Limb (tissue), 2 donors: ENCODE results near the gene CD248.

ENCODE experiments used
- DNase-seq, 2 donors: peaks; one replicate each; pipeline ENCODE4 v3.0.0-alpha.2; 2016; ENCODE audit errors: extremely low spot score in 2 of 2

Gene CD248

GRCh38 chr11:66289548-66290329, 27.1 kb downstream of the CD248 start:
- DNase-seq: peak; percentile 83 to 91

- DNase-seq: peak; percentile 98 to 99
These were observed 27.9 kb downstream of the CD248 start, which contains the start of gene YIF1A for GRCh38 chr11:66288671-66289547. Gene YIF1A (minus strand): TSS chr11:66289143. CDS start chr11:66288985, 158 bp downstream.

GRCh38 chr11:66287889-66288670, 28.8 kb downstream of the CD248 start:
- no peak for DNase-seq

DNA sequence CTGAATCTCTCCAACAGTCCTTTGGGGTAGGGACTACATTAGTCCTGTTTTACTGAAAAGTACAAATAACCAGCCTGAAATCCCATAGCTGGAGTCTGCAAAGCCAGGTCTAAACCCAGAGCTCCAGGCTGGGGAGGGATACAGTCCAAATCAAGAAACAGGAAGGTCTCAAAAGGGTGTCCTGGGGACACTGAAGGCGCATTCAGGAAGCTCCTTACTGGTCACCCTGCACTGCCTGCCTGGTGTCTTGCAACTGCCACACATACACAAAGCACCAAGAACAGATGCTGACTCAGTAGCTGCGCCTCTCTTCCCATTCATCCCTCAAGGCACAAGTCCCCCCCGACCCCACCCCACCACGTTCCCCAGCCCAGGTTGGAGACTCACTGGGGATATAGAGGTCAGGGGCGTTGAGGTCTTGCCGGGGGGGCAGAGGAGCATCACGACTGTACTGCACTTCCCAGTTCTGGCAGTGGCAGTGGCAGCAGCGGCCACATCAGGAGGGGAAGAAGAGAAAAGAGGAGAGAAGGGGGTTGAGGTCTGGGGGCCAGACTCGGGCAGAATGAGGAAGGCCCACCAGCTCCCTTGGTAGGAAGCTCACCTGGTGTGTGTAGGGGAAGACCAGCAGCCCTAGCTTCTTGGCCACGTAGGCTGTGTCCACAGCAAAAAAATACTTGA, 29.5 kb downstream of the CD248 start:
- DNase-seq: no peak

- no peak for DNase-seq
These were observed 30.1 kb downstream of the CD248 start for GRCh38 chr11:66286699-66287098.

DNA sequence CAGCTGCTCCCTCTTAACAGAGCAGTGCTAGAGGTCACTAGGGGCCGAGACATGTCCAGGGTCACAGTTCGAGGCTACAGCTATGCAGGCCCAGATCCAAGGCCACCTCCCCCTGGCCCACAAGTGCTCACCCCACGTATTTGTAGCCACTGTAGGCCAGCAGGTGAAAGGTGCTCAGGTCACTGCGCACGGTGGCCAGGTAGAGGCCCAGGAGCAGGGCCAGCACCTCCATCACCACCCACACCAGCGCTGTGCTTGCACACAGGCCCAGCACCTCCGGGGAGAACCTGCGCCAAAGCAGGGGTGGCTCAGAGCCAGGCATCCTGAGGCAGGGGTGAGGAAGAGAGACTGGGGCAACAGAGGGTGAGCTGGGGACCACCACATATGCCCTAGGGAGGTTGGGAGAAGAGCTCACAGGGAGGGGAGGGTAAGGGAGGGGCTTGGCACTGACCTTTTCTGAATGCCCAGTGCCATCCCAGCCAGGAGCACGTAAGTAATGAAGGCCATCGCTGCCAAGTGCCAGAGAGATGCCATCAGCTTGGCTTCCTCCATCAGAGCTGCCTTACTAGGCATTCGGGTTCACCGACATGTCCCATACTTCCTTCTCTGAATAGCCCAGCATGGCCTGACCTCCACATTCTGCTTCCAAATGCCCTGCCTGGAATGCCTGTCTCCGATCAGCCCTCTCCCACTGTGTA, 31.4 kb downstream of the CD248 start:
- peak in 1 of 2 donors; percentile 25 for DNase-seq

GRCh38 chr11:66284526-66285078, 32.2 kb downstream of the CD248 start:
- no peak for DNase-seq

GRCh38 chr11:66283461-66284105, 33.3 kb downstream of the CD248 start:
- no peak for DNase-seq

- DNase-seq: peak; percentile 98
These were observed 34.1 kb downstream of the CD248 start for GRCh38 chr11:66282468-66283455.

GRCh38 chr11:66281776-66282467, 34.9 kb downstream of the CD248 start:
- DNase-seq: no peak

- DNase-seq: no peak
These were observed 35.8 kb downstream of the CD248 start for GRCh38 chr11:66281001-66281400.

DNA sequence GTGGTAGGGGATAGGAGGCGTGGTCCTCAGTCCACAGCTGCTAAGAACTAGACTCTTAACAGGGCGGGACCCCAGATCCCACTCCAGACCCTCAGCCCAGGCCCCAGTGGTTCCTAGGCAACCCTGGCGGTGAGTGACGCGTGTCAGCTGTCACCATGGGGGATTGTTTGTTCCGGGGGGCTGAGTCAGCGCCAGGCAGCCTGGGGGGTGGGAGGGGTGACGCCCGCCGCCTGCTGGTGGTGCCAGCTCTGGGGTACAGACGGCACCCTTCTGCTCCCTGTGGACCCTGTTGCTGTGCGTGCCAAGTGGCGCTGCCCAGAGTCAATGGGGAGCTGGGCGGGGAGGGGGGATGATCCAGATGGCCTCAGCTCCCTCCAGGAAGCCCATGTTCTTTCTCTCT, 36.4 kb downstream of the CD248 start:
- DNase-seq: peak; percentile 34 to 71

GRCh38 chr11:66279092-66279734, 37.6 kb downstream of the CD248 start:
- DNase-seq: no peak

DNA sequence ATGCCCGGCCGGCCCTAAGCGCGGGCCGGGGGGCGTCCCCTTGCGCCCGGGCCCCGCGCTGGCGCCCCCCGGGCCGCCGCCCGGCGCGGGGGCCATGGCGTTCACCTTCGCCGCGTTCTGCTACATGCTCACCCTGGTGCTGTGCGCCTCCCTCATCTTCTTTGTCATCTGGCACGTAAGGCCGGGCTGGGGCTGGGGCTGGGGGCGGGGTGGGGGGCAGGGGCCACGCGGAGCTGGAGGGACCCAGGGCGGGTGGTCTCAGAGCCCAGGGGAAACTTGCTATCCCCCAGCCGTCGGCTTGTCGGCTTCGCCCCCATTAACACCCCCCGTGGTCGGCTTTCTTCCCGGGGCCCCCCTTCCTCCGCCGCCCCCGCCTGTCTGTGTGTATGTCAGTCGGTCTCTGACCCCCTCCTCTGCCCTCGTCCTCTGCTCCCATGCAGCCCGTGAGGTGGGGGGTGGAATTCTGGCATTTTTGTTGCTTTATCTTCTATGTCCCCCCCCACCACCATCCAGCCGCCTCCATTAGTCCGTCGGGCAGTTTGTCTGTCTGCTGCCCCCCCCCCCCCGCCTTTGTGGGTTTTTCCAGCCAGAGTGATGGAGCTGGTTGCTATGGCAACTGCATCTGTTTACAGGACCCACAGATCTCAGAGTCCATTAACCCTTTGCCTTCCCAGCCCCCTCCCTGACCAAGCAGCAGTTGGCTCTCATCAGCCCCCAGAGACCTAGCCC, 38.3 kb downstream of the CD248 start:
- peak in 1 of 2 donors; percentile 73 for DNase-seq

DNA sequence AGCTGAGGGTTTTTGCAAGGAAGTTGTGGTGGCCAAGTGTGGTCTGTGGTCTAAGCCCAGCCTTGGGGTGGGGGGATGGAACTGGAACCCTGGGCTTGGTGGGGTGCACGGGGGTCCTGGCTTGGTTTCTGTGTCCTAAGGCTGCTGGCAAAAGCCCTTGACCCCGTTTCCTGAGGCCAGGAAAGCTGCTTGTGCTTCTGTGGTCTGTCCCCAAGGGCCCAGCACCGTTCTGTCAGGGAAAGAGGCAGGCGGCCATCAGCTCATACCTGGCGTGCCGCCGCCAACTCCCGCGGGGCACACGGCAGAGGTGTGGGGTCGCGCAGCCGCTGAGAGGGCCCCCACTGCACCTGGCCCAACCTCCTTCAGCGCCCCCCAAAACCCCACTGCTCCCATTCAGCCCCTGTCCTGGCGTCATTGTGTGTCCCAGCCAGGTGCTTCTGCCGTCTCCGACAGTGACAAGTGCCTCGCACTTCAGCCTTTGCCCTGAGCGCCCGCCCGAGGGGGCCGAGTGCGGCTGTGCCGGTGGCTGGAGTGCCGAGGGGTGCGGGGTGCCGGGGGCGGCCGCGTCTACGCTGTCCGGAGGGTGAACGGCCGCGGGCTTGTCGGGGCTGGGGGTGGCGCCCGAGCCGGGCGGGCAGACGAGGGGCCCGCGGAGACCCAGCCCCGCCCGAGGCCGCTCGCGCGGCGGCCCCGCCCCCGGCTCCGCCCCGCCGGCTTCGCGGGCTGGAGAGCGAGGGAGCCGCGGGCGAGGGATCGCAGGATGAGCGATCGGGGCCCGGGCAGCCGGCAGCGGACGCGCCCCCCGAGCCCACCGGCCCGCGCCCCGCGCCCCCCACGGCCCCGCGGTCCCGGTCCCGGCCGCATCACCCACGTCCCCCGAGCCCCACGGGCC, 39.1 kb downstream of the CD248 start, which contains the start of gene CNIH2:
Gene CNIH2 (plus strand): TSS at position 705 of the 892 bp plus-strand sequence. CDS start 282 bp downstream, outside the sequence.
- DNase-seq: peak in 1 of 2 donors; percentile 78
